Neural cell (in vitro differentiated cells): ENCODE data around the gene INHBC.

ENCODE experiments used
- CTCF ChIP-seq: fragments of 450-650 bp; IDR thresholded peaks from 2 replicates; pipeline ENCODE4 v1.5.1; 2014; ENCODE audit warnings: antibody characterized with exemption, mild to moderate bottlenecking, moderate library complexity; ENCODE audit not compliant: poor library complexity, severe bottlenecking
- EZH2 ChIP-seq: fragments of 200-600, 300-800 bp; shearing (Covaris generic), sonication (generic); IDR thresholded peaks from 2 replicates; pipeline ENCODE4 v1.6.1; 2014; ENCODE audit warnings: antibody characterized with exemption, low read length, borderline replicate concordance, mild to moderate bottlenecking; ENCODE audit not compliant: insufficient read depth, poor library complexity, severe bottlenecking
- POLR2AphosphoS5 ChIP-seq: IDR thresholded peaks from 2 replicates; pipeline ENCODE4 v1.6.1; 2012
- REST ChIP-seq: IDR thresholded peaks from 2 replicates; pipeline ENCODE4 v1.6.1; 2012; ENCODE audit warnings: borderline replicate concordance

- TF ChIP-seq CTCF (no peak), EZH2 (no peak), POLR2AphosphoS5 (no peak), REST (no peak)
These were observed 51.1 kb downstream of the INHBC start for GRCh38 chr12:57485695-57486094.
